Muscle of leg (tissue), 11 donors: ENCODE measurements around the gene WDFY2. TPM values are rescaled to one million over a fixed set of nuclear protein-coding genes. Genes with fewer than 3 reads are reported as not detected.
A peak's percentile ranks its signal among the peaks of the same experiment; 100 is the strongest.

ENCODE experiments used
- DNase-seq: peaks from one replicate; pipeline ENCODE4 v3.0.0; 2013
- H3K27ac ChIP-seq: one replicate; pipeline ENCODE4 v1.5.1; 2013; ENCODE audit warnings: mild to moderate bottlenecking, low read length, control low read depth
- H3K27me3 ChIP-seq: one replicate; pipeline ENCODE4 v1.6.1; 2013; ENCODE audit warnings: low read length; ENCODE audit not compliant: control insufficient read depth, insufficient read depth
- H3K36me3 ChIP-seq: one replicate; pipeline ENCODE4 v1.6.1; 2013; ENCODE audit warnings: low read length; ENCODE audit not compliant: control insufficient read depth, insufficient read depth
- H3K4me1 ChIP-seq: one replicate; pipeline ENCODE4 v1.6.1; 2013; ENCODE audit warnings: low read length; ENCODE audit not compliant: control insufficient read depth, insufficient read depth
- H3K4me3 ChIP-seq: one replicate; pipeline ENCODE4 v1.5.1; 2013; ENCODE audit warnings: low read length, control low read depth
- H3K9me3 ChIP-seq: replicated peaks from 2 replicates; pipeline ENCODE4 v1.6.1; 2013; ENCODE audit warnings: low read depth, low read length; ENCODE audit not compliant: control insufficient read depth
- WGBS: methylation state at CpG from one replicate; pipeline ENCODE4 v1.1.5; 2013; ENCODE audit warnings: missing lambda C conversion rate; ENCODE audit not compliant: insufficient coverage; 5-methylcytosine and 5-hydroxymethylcytosine counted together
- polyA plus RNA-seq, 8 donors: library from polyadenylated mRNA; unstranded; fragments of 120-200 nt; gene quantifications; one replicate each; pipeline versions ENCODE4 v1.2.1 to v1.2.3, GENCODE V29; 2013; ENCODE audit warnings: inconsistent platforms in 1 of 8, low replicate concordance in 1 of 8; ENCODE audit not compliant: insufficient read length in 8 of 8, insufficient read depth in 1 of 8
- total RNA-seq: library from RNA; stranded (reverse); fragments of 120-200 nt; gene quantifications from one replicate; pipeline ENCODE4 v1.2.4, GENCODE V29; 2013

Gene WDFY2
- total and polyA plus RNA-seq, 9 donors = 4.3 to 9.6 (median 6.5) TPM

- H3K4me3 ChIP-seq = no peak overlapping the region
- no peak overlapping the region for H3K27ac ChIP-seq
- H3K4me1 ChIP-seq = peaks cover 20% of the 10 kb centered on the region
- 40% methylated on average over 1 of the region's 4 CpGs for WGBS
- H3K36me3 ChIP-seq = peaks cover 4% of the 10 kb centered on the region
- no peaks in the 10 kb centered on the region for H3K27me3 ChIP-seq
- DNase-seq = peak; percentile 60
- no peaks in the 10 kb centered on the region for H3K9me3 ChIP-seq
Observed at GRCh38 chr13:51731759-51732158, 147.5 kb downstream of the WDFY2 start.

- Histone ChIP-seq H3K9me3 (no peaks in the 10 kb centered on the region), H3K27ac (no peak overlapping the region), H3K36me3 (peaks cover 4% of the 10 kb centered on the region), H3K27me3 (no peaks in the 10 kb centered on the region), H3K4me3 (no peak overlapping the region), H3K4me1 (peaks cover 18% of the 10 kb centered on the region)
- DNase-seq = no peak
- 92% methylated on average over 2 of the region's 3 CpGs for WGBS
Observed at GRCh38 chr13:51733374-51734298, 149.4 kb downstream of the WDFY2 start.

- WGBS = 93% methylated on average over 2 of the region's 2 CpGs
- H3K4me1 ChIP-seq = peaks cover 12% of the 10 kb centered on the region
- DNase-seq = no peak
- H3K36me3 ChIP-seq = peaks cover 6% of the 10 kb centered on the region
- no peaks in the 10 kb centered on the region for H3K9me3 ChIP-seq
- H3K4me3 ChIP-seq = no peak overlapping the region
- H3K27ac ChIP-seq = no peak overlapping the region
- no peaks in the 10 kb centered on the region for H3K27me3 ChIP-seq
Observed at GRCh38 chr13:51734786-51735185, 150.5 kb downstream of the WDFY2 start.

GRCh38 chr13:51737609-51738008 is 153.3 kb downstream of the WDFY2 start:
- Histone ChIP-seq H3K9me3 (no peaks in the 10 kb centered on the region), H3K36me3 (peaks cover 12% of the 10 kb centered on the region), H3K4me1 (no peaks in the 10 kb centered on the region), H3K27ac (no peak overlapping the region), H3K4me3 (no peak overlapping the region), H3K27me3 (no peaks in the 10 kb centered on the region)
- 100% methylated on average over 1 of the region's 3 CpGs for WGBS
- DNase-seq = no peak

GRCh38 chr13:51738226-51738905 is 154.1 kb downstream of the WDFY2 start:
- no peak overlapping the region for H3K4me3 ChIP-seq
- H3K4me1 ChIP-seq = no peaks in the 10 kb centered on the region
- H3K27ac ChIP-seq = no peak overlapping the region
- WGBS = no CpG with 5 or more reads among the region's 2 CpGs
- no peaks in the 10 kb centered on the region for H3K9me3 ChIP-seq
- DNase-seq = no peak
- no peaks in the 10 kb centered on the region for H3K27me3 ChIP-seq
- peaks cover 12% of the 10 kb centered on the region for H3K36me3 ChIP-seq

GRCh38 chr13:51739027-51739764 is 154.9 kb downstream of the WDFY2 start:
- Histone ChIP-seq H3K27me3 (no peaks in the 10 kb centered on the region), H3K27ac (no peak overlapping the region), H3K9me3 (no peaks in the 10 kb centered on the region), H3K4me3 (no peak overlapping the region), H3K4me1 (no peaks in the 10 kb centered on the region), H3K36me3 (peaks cover 14% of the 10 kb centered on the region)
- 93% methylated on average over 4 of the region's 6 CpGs for WGBS
- no peak for DNase-seq

GRCh38 chr13:51740698-51741097 is 156.4 kb downstream of the WDFY2 start:
- Histone ChIP-seq H3K9me3 (no peaks in the 10 kb centered on the region), H3K4me3 (no peak overlapping the region), H3K27ac (no peak overlapping the region), H3K4me1 (no peaks in the 10 kb centered on the region), H3K36me3 (peaks cover 13% of the 10 kb centered on the region), H3K27me3 (no peaks in the 10 kb centered on the region)
- DNase-seq = peak; percentile 77
- WGBS = no CpG with 5 or more reads among the region's 5 CpGs

GRCh38 chr13:51742031-51742430 is 157.8 kb downstream of the WDFY2 start:
- no peak for DNase-seq
- Histone ChIP-seq H3K27ac (no peak overlapping the region), H3K4me1 (no peaks in the 10 kb centered on the region), H3K27me3 (no peaks in the 10 kb centered on the region), H3K9me3 (no peaks in the 10 kb centered on the region), H3K4me3 (no peak overlapping the region), H3K36me3 (peaks cover 10% of the 10 kb centered on the region)
- 67% methylated on average over 1 of the region's 2 CpGs for WGBS

- Histone ChIP-seq H3K36me3 (peaks cover 10% of the 10 kb centered on the region), H3K4me3 (no peak overlapping the region), H3K4me1 (no peaks in the 10 kb centered on the region), H3K27me3 (no peaks in the 10 kb centered on the region), H3K9me3 (no peaks in the 10 kb centered on the region), H3K27ac (no peak overlapping the region)
- no CpG with 5 or more reads among the region's 2 CpGs for WGBS
- no peak for DNase-seq
Observed at GRCh38 chr13:51742611-51743010, 158.3 kb downstream of the WDFY2 start.

GRCh38 chr13:51745243-51745642 is 161.0 kb downstream of the WDFY2 start:
- H3K4me1 ChIP-seq = no peaks in the 10 kb centered on the region
- WGBS = 94% methylated on average over 2 of the region's 2 CpGs

More at GRCh38 chr13:51745243-51745642, 161.0 kb downstream of the WDFY2 start:
- DNase-seq = no peak
- Histone ChIP-seq H3K9me3 (peaks cover 6% of the 10 kb centered on the region), H3K36me3 (peaks cover 13% of the 10 kb centered on the region), H3K4me3 (no peak overlapping the region), H3K27ac (no peak overlapping the region), H3K27me3 (no peaks in the 10 kb centered on the region)
